ENCODE measurements around the gene CEACAM18.
"Not testable (repeated sequence)": the region's sequence is repeated elsewhere in the genome, so short reads cannot be mapped to it uniquely, and the experiment has no call there.

Gene CEACAM18

DNA sequence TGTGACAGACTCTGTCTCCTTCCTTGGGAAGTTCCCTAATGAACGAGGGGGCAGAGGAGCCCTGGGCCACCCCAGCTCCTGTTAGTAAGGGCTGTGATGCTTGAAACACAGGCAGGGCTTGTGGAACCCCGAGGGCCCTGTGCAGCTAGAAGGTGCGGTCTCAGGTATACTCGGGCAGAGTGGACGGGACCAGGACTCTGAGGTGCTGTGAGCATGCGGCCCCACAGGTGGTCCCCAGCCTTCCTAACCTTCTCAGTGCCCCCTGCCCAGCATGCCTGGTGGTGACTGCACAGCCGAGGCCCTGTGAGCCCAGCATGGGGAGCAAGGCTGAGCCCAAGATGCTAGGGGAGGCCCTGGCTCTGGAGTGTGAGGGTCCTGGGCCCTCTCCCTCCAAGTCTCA, 16.1 kb upstream of the CEACAM18 start:
- DNase-seq: no peak

DNA sequence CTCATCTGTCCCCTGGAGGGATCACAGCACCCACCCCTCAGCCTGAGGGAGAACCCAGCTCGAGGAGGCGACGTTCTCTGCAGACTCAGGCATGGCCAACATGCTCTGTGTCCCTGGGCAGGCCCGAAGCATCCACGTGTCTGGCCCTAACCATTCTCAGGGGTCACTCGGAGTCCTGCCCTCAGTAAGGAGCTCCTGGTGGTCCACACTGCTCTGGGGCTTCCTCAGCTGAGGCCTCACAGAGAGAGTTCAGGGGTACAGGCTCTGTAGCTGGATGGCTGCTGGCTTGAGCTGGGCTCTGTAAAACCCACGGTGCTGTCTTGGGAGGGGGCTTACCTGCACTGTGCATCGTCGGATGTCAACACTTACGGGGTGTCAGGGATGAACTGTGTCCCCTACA, 15.7 kb upstream of the CEACAM18 start:
- no peak for DNase-seq

DNA sequence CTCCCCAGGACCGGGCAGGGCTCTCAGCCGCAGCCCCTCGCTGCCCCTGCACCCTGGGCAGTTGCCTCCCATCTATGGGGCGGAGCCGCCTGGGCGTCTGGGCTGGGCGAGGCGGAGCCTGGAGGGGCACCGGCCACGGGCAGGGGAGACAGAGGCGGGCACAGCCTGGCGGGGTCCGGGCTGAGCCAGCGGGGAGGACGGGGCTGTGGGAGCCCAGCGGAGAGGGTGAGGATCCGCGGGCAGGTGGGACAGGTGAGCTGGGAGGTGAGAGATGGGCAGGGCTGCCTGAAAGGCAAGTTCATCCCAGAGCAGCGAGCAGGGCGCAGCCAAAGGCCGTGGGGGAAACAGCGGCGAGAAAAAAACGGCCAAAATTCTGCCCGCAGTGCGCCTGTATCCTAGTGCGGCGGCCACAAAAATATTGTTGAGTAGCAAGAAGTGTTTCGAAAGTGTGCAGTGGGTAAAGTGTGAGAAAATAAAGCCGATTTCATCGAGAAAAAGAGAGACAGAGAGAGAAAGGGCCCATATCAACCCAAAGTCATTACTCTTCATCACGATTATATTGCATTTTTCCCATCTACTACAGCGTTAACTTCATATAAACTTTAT, 14.3 kb upstream of the CEACAM18 start:
- not testable (repeated sequence) for DNase-seq

DNA sequence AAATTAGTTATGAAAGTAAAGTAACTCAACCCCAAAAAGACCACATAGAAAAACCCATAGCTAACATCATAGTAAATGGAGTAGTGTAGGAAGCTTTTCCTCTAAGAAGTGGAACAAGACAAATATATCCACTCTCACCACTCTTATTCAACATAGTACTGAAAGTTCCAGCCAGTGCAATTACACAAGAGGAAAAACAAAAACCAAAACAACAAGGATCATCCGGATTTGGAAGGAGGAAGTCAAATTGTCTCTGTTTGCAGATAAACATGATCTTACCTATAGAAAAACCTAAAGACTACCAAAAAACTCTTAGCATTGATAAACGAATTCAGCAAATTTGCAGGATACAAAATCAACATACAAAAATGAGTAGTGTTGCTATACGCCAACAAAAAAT, 11.6 kb upstream of the CEACAM18 start:
- DNase-seq: no peak

DNA sequence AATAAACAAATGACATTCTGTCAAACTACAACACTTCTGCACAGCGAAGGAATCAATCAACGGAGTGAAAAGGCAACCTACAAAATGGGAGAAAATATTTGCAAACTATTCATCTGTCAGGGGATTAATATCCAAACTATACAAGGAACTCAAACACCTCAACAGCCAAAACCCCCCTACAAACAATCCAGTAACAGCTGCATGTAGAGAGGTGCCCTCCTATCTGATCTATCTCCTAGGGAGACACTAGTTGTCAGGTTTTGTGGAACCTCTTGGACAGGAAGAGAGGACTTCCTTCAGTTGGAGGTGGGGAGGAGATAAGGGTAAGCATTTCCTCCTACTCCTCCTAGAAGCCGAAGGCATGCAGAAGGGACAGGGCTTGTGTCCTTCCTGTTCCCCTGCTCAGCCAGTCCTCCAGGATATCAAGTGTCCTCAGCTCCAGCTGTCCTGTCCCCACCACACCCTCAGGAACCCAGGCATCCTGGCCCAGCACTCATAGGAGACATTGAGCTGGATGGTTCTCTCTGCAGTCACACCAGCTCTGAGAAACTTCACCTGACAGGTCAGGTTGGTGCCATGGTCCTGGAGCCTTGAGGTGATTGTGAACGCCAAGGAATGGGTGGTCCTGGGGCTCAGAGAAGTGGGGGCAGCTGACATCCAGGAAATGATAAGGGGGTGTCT, 10.3 kb upstream of the CEACAM18 start:
- DNase-seq: no peak

DNA sequence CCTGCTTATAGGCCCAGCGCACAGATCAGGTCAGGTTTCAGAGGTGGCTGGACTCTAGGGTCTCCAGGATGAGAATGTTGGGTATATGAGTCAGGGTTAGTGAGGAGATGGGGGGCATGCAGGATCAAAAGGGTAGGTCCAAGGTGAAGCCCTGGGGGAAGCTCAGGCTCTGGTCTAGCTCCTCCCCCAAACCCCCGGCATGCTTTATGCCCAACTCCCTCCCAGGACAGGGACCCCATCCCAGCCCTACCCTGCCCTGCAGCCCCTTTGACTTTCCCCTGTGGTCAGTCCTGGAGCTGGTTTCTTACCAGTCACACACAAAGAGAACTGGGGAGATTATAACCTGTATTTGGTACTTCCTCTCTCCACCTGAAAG, 9.8 kb upstream of the CEACAM18 start:
- no peak for DNase-seq

DNA sequence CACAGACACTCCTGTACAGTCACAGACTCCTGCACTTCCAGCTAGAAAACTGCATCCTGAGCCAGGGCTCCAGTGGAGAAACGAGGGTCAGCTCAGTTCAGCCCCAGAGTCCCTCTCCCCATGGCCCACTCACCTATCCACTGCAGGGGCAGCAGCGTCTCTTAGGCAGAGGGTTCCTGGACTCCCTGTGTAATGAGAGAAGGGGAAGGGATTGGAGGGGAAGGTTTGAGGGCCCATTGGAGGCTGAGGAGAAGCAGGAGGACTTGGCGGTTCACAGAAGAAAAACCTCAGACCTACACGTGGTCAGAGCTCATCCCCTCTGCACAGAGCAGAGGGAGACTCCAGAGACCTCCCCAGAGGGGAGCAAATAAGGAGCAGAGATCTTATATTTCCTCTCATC, 9.2 kb upstream of the CEACAM18 start:
- no peak for DNase-seq

DNA sequence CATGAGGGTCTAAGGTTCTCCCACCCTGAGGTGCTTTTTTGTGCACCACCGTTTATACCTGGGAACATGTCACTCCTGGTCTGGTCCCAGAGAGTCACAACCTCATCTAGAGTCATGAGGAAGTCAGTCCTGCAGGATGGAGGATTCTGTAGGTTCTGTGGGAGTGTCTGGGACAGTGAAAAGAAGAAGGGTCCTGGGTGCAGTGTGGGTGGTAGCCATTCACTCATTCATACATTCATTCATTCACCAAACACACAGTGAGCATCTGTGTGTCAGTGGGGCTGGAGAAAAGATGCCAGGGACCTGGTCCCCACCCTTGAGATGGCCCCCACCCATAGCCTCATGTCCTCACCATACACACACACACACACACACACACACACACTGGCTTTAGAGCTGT, 8.7 kb upstream of the CEACAM18 start:
- no peak for DNase-seq

DNA sequence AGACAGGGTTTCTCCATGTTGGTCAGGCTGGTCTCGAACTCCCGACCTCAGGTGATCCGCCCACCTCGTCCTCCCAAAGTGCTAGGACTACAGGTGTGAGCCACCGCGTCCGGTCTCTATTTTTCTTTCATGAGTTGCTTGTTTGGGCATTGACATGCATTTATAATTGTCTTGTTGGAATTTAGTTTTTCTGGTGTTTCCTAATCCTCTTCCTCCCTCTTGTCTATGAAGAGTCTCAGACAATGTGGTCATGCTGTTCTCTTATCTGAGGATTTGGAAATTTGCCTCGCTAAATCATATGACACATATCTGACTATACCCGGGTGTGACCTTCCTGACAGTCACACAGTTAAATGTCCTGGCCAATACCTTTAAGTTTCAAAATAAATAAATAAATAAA, 7.4 kb upstream of the CEACAM18 start:
- no peak for DNase-seq

DNA sequence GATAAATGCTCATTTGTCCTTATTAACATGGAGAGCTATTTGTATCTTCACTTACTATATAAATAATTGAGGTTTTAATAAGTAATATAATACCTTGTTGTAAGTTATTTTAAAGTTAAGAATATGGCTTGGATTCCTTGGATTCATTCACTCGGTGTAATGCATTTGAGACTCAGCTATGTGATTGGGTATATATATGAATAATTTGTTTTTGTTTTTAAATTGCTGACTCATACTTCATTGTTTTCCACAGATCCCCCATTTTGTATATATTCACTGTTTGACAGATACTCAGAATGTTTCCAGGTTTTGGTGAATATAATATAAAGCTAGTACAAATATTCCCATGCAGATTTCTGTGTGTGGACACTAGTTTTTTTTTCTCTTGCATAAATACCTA, 6.8 kb upstream of the CEACAM18 start:
- DNase-seq: no peak

DNA sequence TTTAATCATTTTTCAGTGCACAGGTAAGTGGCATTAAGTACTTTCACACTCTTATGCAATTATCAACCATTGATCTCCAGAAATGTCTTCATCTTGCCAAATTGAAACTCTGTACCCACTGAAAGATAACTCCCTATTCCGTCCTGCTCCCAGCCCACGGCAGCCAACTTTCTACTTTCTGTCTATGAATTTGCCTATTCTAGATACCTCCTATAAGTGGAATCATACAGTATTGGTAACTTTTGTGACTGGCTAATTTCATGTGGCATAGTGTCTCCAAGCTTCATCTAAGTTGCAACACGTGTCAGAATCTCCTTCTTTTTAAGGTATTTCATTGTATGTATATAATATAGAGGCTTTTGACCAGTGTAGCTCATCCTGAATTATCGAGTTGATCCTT, 5.7 kb upstream of the CEACAM18 start:
- DNase-seq: no peak

DNA sequence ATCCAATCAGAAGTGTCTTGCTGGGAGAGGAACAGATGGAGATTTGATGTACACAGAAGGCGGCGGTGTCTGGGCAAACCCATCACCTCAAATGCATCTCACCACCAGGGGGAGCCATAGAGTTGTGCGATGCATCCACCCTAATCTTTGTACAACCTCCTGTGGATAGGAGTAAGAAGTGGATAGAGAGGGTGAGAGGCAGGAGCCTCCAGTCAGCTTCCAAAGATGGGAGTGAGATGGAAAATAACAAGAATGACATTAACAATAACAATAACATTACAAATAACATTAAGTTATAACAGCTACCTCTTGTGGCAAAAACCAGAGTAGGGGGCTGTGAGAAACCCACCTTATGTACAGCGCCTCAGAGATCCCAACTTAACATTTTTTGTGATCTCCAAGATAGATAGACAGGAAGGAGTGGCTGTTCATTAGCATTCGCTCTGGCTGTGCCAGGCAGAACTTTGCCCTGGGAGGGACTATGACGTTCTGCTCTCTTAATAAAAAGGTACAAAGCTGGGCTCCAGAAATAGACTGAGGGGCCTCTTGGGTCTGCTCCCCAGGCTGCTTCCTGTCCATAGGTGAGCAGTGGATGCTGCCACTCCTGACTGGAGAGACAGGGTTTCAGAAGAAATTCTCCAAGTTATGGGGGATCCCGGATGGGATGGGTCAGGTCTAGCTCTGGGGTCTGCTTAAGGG, 5.2 kb upstream of the CEACAM18 start:
- DNase-seq: peak; percentile 72

DNA sequence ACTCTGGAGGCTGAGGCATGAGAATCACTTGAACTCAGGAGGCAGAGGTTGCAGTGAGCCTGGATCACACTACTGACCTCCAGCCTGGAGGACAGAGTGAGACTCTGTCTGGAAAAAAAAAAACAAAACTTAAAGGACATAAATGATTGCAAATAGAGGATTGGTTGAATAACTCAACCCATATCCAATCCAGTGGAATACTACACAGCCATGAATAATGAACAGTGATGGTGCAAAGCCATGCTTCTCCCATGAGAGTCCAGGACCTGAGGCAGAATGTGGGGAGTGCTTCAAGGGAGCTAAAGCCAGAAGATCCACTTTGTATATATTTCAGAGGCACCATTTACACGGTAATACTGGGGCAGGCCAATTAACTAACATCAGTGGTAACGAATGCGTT, 2.2 kb upstream of the CEACAM18 start:
- no peak for DNase-seq

DNA sequence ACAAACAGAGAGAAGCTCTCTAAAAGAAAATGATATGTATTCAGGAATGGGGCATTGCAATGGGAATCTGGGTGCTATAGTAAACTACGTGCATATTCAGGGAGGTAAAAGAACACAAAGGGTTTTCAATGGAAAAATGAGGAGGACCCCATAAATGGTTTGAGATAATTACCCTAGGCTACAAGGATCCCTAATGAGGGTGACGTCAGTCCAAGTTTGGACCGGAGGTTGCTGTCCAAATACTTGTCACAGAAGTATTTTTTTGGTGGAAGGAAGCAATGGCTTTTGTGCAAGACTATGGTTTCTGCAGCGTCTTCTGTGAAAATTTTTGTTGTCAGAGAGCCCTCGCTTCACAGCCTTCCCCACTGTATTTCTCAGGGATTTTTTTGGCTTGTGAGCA, 995 bp upstream of the CEACAM18 start:
- DNase-seq: no peak

DNA sequence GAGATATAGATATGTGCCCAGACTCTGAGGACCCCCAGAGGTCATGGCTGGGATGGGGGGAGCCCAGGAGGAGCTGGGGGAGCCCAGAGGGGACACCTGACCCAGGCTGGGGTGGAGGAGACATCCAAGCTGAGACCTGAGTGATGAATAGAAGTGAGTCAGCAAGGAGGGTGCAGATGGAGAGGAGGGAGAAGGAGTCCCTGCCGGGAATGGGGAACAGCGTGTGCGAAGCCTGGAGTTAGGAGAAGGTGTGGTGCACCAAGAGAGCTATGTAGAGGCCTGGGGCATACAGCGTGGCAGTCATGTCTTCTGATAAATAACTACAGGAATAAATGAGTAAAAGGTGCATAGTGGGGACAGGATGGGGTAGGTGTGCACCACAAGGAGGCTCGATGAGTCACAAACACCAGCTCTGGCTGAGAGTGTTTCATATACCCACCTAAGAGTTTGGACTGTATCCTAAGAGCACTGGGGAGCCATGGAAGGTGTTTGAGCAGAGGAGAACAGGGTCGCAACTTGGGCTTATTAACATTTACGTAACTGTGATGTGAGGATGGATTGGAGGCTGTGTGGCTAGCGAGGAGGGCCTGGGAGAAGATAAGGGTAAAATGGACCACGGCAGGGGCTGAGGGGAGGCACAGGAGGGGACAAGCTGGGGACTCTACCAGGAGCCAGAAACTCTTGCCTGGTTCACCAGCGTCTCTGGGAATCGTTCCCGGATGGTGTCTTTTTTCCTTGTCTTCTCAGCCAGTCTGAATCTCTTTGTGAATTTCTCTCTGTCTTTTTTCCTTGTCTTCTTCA, 1.4 kb downstream of the CEACAM18 start:
- DNase-seq: no peak

DNA sequence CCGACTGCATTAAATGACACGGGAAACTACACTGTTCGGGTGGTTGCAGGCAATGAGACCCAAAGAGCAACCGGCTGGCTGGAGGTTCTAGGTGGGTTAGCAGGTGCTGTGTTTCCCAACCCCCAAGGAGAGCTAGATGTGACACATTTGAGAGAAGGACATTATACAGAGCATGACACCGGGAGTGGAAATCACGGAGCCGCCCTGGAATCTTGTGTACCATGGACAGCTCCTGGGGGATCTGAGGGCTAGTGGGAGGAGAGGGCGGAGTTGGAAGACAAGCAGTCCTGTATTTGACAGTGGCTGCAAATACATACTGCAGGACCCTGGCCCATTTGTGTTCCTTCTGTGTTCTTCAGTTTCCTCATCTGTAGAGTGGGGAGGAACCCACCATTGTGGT, 2.3 kb downstream of the CEACAM18 start:
- DNase-seq: no peak

DNA sequence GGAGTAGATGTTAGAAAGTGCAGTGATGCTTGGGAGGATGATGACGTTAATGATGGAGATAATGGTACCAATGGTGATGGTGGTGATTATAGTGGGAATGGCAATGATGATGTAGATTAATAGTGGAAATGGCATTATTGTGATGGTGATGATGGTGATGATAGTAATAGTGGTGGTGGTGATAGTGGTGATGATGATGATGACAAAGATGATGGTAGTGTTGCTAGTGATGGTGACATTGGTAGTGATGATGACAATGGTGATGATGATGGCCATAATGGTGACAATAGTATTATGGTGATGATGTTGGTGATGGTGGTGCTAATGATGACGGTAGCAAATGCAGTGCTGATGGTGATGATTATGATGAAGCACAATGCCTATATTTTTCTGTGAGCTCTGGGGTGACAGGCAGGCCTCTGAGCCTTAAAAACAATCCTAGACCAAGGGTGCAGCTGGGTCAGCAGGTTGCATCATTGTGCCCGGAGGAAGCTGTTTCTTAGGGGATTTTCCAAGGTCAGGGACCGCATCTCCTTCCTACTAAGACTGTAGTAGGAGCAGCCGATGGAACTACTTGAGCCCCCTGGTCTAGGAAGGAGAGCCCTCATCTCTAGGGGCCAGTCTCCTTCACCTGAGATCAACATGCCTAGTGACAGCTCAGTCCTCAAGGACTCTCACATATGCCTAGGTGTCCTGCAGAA, 7.8 kb downstream of the CEACAM18 start:
- no peak for DNase-seq

DNA sequence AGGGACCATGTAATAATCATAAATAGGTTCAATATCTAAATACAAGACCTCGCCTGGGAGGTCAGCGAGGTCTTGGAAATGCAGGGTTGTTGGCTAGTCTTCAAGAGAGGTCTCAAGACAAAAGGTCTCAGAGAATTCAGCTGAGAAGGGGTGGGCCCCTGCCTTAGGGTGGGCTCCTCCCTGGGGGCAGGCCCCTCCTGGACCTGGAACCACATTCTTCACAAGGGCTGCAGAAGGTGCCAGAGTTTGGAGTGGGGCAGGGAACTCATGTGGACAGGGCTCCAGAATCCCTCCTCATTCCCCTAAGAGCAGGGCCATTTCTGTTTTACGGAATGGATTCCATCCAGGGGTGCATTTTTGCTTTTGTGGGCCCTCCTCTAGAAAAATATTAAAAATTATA, 10.2 kb downstream of the CEACAM18 start:
- DNase-seq: no peak

DNA sequence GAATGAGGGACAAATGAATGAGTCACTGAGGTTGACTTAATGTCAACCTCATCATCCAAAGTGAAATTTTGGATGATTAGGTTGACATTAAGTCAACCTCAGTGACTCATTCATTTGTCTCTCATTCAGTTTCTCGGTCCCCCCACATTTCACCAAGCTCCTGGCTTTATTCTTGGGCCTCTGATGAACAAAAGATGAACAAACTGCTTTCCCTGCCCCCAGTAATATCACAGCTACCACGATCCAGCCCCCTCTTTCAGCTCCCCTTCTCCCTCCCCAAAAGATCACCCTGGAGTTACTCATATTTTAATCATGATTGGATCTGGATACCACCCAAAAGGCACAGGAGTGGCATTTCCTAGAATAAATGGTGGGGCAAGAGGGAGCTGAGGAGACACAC, 10.8 kb downstream of the CEACAM18 start:
- no peak for DNase-seq

DNA sequence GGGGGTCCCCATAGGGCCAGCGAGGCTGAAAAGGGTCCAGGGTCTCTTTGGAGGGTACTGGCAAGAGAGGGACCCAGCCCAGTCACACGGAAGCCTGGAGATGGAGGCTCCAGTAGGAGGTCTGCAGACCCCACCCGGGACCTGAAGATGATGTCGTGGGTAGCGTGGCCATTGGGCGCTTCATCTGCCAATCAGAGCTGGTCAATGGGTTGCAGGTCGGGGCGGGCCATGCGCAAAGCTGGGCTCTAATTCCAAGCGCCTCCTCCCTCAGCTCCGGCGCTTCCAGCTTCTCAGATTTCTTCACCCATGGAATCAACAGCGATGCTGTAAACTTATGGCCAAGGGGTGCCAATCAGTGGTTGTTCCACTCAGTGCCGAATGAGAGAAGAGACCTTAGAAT, 12.3 kb downstream of the CEACAM18 start:
- peak; percentile 8 for DNase-seq

DNA sequence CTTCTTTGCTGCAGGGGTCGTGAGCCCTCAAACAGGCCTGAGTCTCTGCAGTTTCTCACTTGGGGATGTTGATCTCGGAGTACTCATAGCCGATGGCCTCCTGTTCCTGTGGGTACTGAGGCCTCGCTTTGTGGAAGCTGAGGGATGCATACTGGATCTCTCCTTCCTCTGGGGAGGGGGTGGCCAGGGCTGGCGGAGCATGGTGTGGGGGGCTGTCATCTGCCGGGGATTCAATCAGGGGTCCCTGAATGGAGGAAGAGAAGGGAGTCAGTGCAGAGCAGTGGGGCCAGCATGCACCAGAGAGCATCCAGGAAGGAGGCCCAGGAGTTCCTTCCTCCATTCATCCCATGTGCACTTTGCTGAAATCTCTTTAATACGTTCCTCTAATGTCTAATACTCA, 13.2 kb downstream of the CEACAM18 start:
- no peak for DNase-seq

DNA sequence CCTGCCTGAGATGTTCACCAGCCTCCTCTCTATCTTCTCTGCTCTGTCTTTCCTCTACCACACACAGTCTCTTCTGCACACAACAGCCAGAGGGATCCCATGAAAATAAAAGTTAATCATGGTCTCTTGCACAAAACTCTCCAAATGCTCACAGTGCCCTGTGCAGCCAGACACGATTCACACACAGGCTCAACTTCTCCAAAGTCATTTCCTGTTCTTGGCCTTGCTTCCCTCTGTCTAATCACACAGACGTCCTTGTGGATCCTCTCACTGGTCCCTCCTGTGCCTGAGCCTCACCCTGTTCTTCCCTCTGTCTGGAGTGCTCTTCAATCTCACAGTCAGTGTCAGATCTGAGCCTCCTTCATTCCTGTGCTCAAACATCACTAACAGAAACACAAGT, 15.4 kb downstream of the CEACAM18 start:
- DNase-seq: no peak

DNA sequence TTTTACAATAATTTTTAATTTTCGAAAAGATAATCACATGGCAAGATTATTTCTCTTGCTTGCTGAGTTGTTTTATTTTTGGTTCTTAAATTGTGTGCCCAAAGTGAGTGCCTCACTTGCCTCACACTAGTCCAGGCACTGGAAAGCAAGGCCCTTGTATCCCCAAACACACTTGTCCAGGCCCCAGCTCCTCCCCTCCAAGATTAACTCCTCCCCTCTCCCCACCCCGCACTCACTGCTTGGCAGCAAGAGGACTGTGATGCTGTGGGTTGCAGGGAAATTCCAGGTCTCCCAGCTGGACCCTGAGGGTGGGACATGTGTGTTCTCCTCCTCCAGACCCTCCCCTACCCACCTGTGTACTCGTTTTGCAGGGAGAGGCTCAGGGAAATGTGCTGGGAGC, 19.3 kb downstream of the CEACAM18 start:
- no peak for DNase-seq

Data from NCI-H69 (cell line).